H1 (cell line): Measurements from ENCODE around the gene SMARCA4.

ENCODE experiments used
- CREB1 ChIP-seq: IDR thresholded peaks from 2 replicates; pipeline ENCODE4 v1.6.1; 2012; ENCODE audit warnings: inconsistent platforms
- CTCF ChIP-seq, 3 experiments: IDR thresholded peaks; 1 replicate in 2 of 3; 2 replicates in 1 of 3; pipeline versions ENCODE4 v1.5.1 to v1.6.1; 2011; ENCODE audit warnings: low read length in 3 of 3, mild to moderate bottlenecking in 3 of 3, inconsistent platforms in 2 of 3, low read depth in 1 of 3, moderate library complexity in 1 of 3; ENCODE audit not compliant: insufficient read depth in 1 of 3; ENCODE audit errors: control extremely low read depth in 1 of 3
- TEAD4 ChIP-seq: IDR thresholded peaks from 2 replicates; pipeline ENCODE4 v1.6.1; 2012; ENCODE audit warnings: low read depth, low read length, inconsistent platforms, mixed read lengths
- TF ChIP-seq, protein P1 (sequence below): IDR thresholded peaks from 2 replicates; pipeline ENCODE4 v1.6.1; 2012; ENCODE audit warnings: low read length, inconsistent platforms

- TF ChIP-seq CREB1 (no peak), CTCF (IDR thresholded peaks at IDR 0.05; ENCODE audit: control extremely low read depth in 1 of 3, insufficient read depth in 1 of 3, low read depth in 1 of 3, low read length in 3 of 3) (no peak), TEAD4 (no peak)
- TF ChIP-seq, protein P1, sequence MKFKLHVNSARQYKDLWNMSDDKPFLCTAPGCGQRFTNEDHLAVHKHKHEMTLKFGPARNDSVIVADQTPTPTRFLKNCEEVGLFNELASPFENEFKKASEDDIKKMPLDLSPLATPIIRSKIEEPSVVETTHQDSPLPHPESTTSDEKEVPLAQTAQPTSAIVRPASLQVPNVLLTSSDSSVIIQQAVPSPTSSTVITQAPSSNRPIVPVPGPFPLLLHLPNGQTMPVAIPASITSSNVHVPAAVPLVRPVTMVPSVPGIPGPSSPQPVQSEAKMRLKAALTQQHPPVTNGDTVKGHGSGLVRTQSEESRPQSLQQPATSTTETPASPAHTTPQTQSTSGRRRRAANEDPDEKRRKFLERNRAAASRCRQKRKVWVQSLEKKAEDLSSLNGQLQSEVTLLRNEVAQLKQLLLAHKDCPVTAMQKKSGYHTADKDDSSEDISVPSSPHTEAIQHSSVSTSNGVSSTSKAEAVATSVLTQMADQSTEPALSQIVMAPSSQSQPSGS: no peak
Measured at GRCh38 chr19:11017275-11018035, 56.6 kb downstream of the SMARCA4 start.
